H1 (cell line): ENCODE data around the gene PLSCR3. TPM values are rescaled to one million over a fixed set of nuclear protein-coding genes. Genes with fewer than 3 reads are reported as not detected.

ENCODE experiments used
- SIRT6 ChIP-seq: IDR thresholded peaks from one replicate; pipeline ENCODE4 v1.7.1; 2012; ENCODE audit warnings: low read length, inconsistent platforms
- TCF12 ChIP-seq: IDR thresholded peaks from 2 replicates; pipeline ENCODE4 v1.6.1; 2011; ENCODE audit warnings: low read depth, mild to moderate bottlenecking, low read length
- USF2 ChIP-seq: IDR thresholded peaks from 2 replicates; pipeline ENCODE4 v1.6.1; 2011; ENCODE audit warnings: low read length, improper control_type of control experiment
- polyA plus RNA-seq, 7 experiments: library from polyadenylated mRNA; depleted of rRNA in 3 of 7; stranded (reverse) in 5 of 7; unstranded in 2 of 7; fragments of >200 nt in 5 of 7; fragments of 200-250 nt in 2 of 7; gene quantifications; 1 replicate in 5 of 7; 2 replicates in 1 of 7; 4 replicates in 1 of 7; pipeline versions ENCODE4 v1.2.1 to v1.2.3, GENCODE V29; 2011 to 2013; ENCODE audit warnings: missing spikeins in 2 of 7, mixed read lengths in 2 of 7
- total RNA-seq: library from RNA; stranded (reverse); fragmentation: NEBNext Ultra II Directional; extraction: Animal tissue kit (Norgen Biotek cat#: 25700); gene quantifications from 2 replicates; pipeline ENCODE4 v1.2.1, GENCODE V29; 2021

Gene PLSCR3
- total and polyA plus RNA-seq, 2 of the 8 experiments (the other 6 are each of a cell fraction or from before 2014, with no cell fraction given), result 36.1 to 38.7 TPM

GRCh38 chr17:7418472-7419152, 24.3 kb upstream of the PLSCR3 start (continued):
- TF ChIP-seq USF2 (no peak), SIRT6 (no peak), TCF12 (no peak)
